Endothelial cell of umbilical vein (primary cell): ENCODE results near the gene METTL21C. TPM values are rescaled to one million over a fixed set of nuclear protein-coding genes. Genes with fewer than 3 reads are reported as not detected.

ENCODE experiments used
- BruUV-seq: library from RNA; stranded (reverse); fragments of 400-500 nt; replicated peaks from 2 replicates; lab custom pipeline; 2021; lab: Mats Ljungman, UMichigan
- CTCF ChIA-PET: fragments of 300-600, 350-600 bp; sonication (Branson Sonifier 250); formaldehyde crosslinking; loops from one replicate; lab custom pipeline; 2021; ENCODE audit warnings: antibody characterized with exemption, inconsistent platforms; lab: Charles Lee
- POLR2A ChIA-PET: fragments of 300-600, 350-600 bp; sonication (Branson Sonifier 250); formaldehyde crosslinking; loops from one replicate; lab custom pipeline; 2021; ENCODE audit warnings: antibody characterized with exemption, inconsistent platforms; lab: Charles Lee
- DNase-seq: peaks from one replicate; pipeline ENCODE4 v3.0.0-alpha.2; 2011; ENCODE audit warnings: low read depth, low spot score
- FAIRE-seq: peaks from 2 replicates; lab custom pipeline; 2011; peaks lifted over from hg19 to GRCh38; lab: Jason Lieb, UNC
- H2AFZ ChIP-seq: 2 replicates; pipeline ENCODE4 v1.6.0; 2012; ENCODE audit warnings: low read depth, low read length, control low read depth, inconsistent platforms
- H3K27ac ChIP-seq: 2 replicates; pipeline ENCODE4 v1.5.1; 2011; ENCODE audit warnings: low read depth, mild to moderate bottlenecking, control low read depth, low read length, moderate library complexity; ENCODE audit not compliant: insufficient read depth
- H3K27me3 ChIP-seq, 2 experiments: 2 replicates each; pipeline versions ENCODE4 v1.6.0 to v1.6.1; 2011; ENCODE audit warnings: low read length in 2 of 2, mixed read lengths in 1 of 2; ENCODE audit not compliant: control insufficient read depth in 2 of 2, insufficient read depth in 2 of 2
- H3K36me3 ChIP-seq, 2 experiments: 2 replicates in 1 of 2; 3 replicates in 1 of 2; pipeline ENCODE4 v1.5.1; 2011; ENCODE audit warnings: low read length in 2 of 2, mild to moderate bottlenecking in 1 of 2, moderate library complexity in 1 of 2; ENCODE audit not compliant: control insufficient read depth in 2 of 2, insufficient read depth in 2 of 2; ENCODE audit errors: extremely low read depth in 1 of 2
- H3K4me1 ChIP-seq: 3 replicates; pipeline ENCODE4 v1.5.1; 2011; ENCODE audit warnings: mild to moderate bottlenecking, low read length; ENCODE audit not compliant: control insufficient read depth, insufficient read depth; ENCODE audit errors: extremely low read depth
- H3K4me2 ChIP-seq: 2 replicates; pipeline ENCODE4 v1.6.1; 2011; ENCODE audit warnings: low read length, control low read depth, mixed read lengths; ENCODE audit not compliant: insufficient read depth
- H3K4me3 ChIP-seq, 3 experiments: fragments of 200-600 bp in 1 of 3; sonication (generic), shearing (Covaris generic) in 1 of 3; replicated peaks in 1 of 3; 2 replicates each; pipeline ENCODE4 v1.5.1; 2011 to 2016; ENCODE audit warnings: control low read depth in 3 of 3, low read length in 3 of 3, mild to moderate bottlenecking in 2 of 3, inconsistent platforms in 1 of 3, low read depth in 1 of 3, moderate library complexity in 1 of 3; ENCODE audit not compliant: insufficient read depth in 1 of 3
- H3K79me2 ChIP-seq: 2 replicates; pipeline ENCODE4 v1.6.0; 2012; ENCODE audit warnings: low read length, inconsistent platforms; ENCODE audit not compliant: control insufficient read depth, insufficient read depth
- H3K9ac ChIP-seq: replicated peaks from 2 replicates; pipeline ENCODE3; 2011; ENCODE audit warnings: low read length, control low read depth; ENCODE audit not compliant: insufficient read depth; ENCODE audit errors: extremely low read depth
- H3K9me1 ChIP-seq: replicated peaks from 3 replicates; pipeline ENCODE4 v1.6.0; 2011; ENCODE audit warnings: mild to moderate bottlenecking, low read length; ENCODE audit not compliant: control insufficient read depth, insufficient read depth; ENCODE audit errors: extremely low read depth
- H3K9me3 ChIP-seq: replicated peaks from 2 replicates; pipeline ENCODE4 v1.5.1; 2012; ENCODE audit warnings: low read length, inconsistent platforms; ENCODE audit not compliant: control insufficient read depth, insufficient read depth
- H4K20me1 ChIP-seq: replicated peaks from 2 replicates; pipeline ENCODE3; 2011; ENCODE audit warnings: mild to moderate bottlenecking, low read length; ENCODE audit not compliant: control insufficient read depth, insufficient read depth; ENCODE audit errors: extremely low read depth
- CTCF ChIP-seq, 2 donors: IDR thresholded peaks; 1 replicate in 1 of 2; 2 replicates in 1 of 2; pipeline ENCODE4 v1.5.1; 2011; ENCODE audit warnings: low read length in 2 of 2, mild to moderate bottlenecking in 2 of 2, moderate library complexity in 2 of 2, control low read depth in 1 of 2, inconsistent platforms in 1 of 2, low read depth in 1 of 2; ENCODE audit not compliant: insufficient read depth in 1 of 2; ENCODE audit errors: extremely low read depth in 1 of 2
- EZH2 ChIP-seq: IDR thresholded peaks from 2 replicates; pipeline ENCODE4 v1.6.1; 2012; ENCODE audit warnings: borderline replicate concordance, low read depth, mild to moderate bottlenecking, moderate library complexity, low read length, inconsistent platforms; ENCODE audit not compliant: severe bottlenecking
- FOS ChIP-seq: IDR thresholded peaks from 2 replicates; pipeline ENCODE4 v1.6.1; 2011; ENCODE audit warnings: mild to moderate bottlenecking, low read length, moderate library complexity, borderline replicate concordance; ENCODE audit not compliant: insufficient read depth
- GATA2 ChIP-seq: IDR thresholded peaks from 2 replicates; pipeline ENCODE4 v1.7.0; 2011; ENCODE audit warnings: low read depth, mild to moderate bottlenecking, moderate library complexity, mixed read lengths, low read length; ENCODE audit not compliant: insufficient read length, insufficient read depth
- JUN ChIP-seq: IDR thresholded peaks from 2 replicates; pipeline ENCODE4 v1.6.1; 2011; ENCODE audit warnings: borderline replicate concordance, low read depth; ENCODE audit not compliant: insufficient read length, insufficient read depth
- MAX ChIP-seq: IDR thresholded peaks from 2 replicates; pipeline ENCODE4 v1.6.1; 2011; ENCODE audit not compliant: insufficient read depth, insufficient read length
- MYC ChIP-seq: IDR thresholded peaks from one replicate; pipeline ENCODE4 v1.6.1; 2011; ENCODE audit warnings: mild to moderate bottlenecking, low read depth, low read length
- POLR2A ChIP-seq: IDR thresholded peaks from 2 replicates; pipeline ENCODE4 v1.6.1; 2012; ENCODE audit warnings: low read depth, mild to moderate bottlenecking, control low read depth, low read length
- POLR2AphosphoS5 ChIP-seq: IDR thresholded peaks from 2 replicates; pipeline ENCODE4 v1.6.1; 2012; ENCODE audit warnings: low read depth, mild to moderate bottlenecking, control low read depth, low read length, moderate library complexity; ENCODE audit not compliant: insufficient read depth
- dilution Hi-C: fragments of 300-500 bp; cut with MboI; formaldehyde crosslinking; loops from one replicate; pipeline ENCODE4 v1.15.0; 2019; ENCODE audit warnings: low sequenced_read_pairs; ENCODE audit not compliant: extremely low pct_ligation_motif_present
- intact Hi-C: fragments of 100-400 bp; cut with micrococcal nuclease; formaldehyde crosslinking; loops from one replicate; pipeline ENCODE4 v1.10.0; 2022
- polyA plus RNA-seq, 4 experiments: library from polyadenylated mRNA; depleted of rRNA in 3 of 4; stranded (reverse) in 3 of 4; unstranded in 1 of 4; fragments of >200 nt; gene quantifications; 2 replicates each; pipeline versions ENCODE4 v1.2.1 to v1.2.3, GENCODE V29; 2011 to 2012; ENCODE audit warnings: missing spikeins in 1 of 4
- total RNA-seq: library from RNA; stranded (reverse); gene quantifications from 2 replicates; pipeline ENCODE4 v1.2.3, GENCODE V29; 2021

The METTL21C gene
- total and polyA plus RNA-seq, 2 donors (not counting 3 experiments of a cell fraction or from before 2014, with no cell fraction given) = not detected

GRCh38 chr13:102686024-102686423 lies 8.8 kb downstream of the METTL21C start:
- FAIRE-seq (no peak), DNase-seq (no peak)
- intact Hi-C loops = no loop called here
- Histone ChIP-seq H3K4me3 (no peak overlapping the region), H3K27ac (no peak overlapping the region), H4K20me1 (no peaks in the 10 kb centered on the region), H3K4me2 (no peak overlapping the region), H3K4me1 (no peaks in the 10 kb centered on the region), H3K79me2 (no peaks in the 10 kb centered on the region), H3K27me3 (no peaks in the 10 kb centered on the region), H3K9me1 (no peaks in the 10 kb centered on the region), H3K9ac (no peak overlapping the region), H3K9me3 (no peaks in the 10 kb centered on the region), H3K36me3 (no peaks in the 10 kb centered on the region), H2AFZ (no peak overlapping the region)
- dilution Hi-C loops = no loop called here
- ChIA-PET CTCF (interaction anchor here (1.8 kb wide), 1 partner anchor 39 kb away, joined by 6 read pairs; no protein-coding TSS in a partner anchor), POLR2A (no interaction called here)
- TF ChIP-seq JUN = no peak
- no peak for TF ChIP-seq MYC
- no peak for TF ChIP-seq EZH2
- no peak for TF ChIP-seq POLR2A
- no peak for TF ChIP-seq GATA2
- TF ChIP-seq FOS = no peak
- TF ChIP-seq POLR2AphosphoS5 = no peak
- no peak for TF ChIP-seq CTCF (IDR thresholded peaks at IDR 0.05; ENCODE audit: extremely low read depth in 1 of 2, insufficient read depth in 1 of 2, low read depth in 1 of 2, low read length in 2 of 2)
- TF ChIP-seq MAX = no peak
- BruUV-seq = no TSS peak
